GM18520 (cell line): Measurements from ENCODE around the gene PPP1R9B.

ENCODE experiments used
- ATAC-seq: cut with Tn5 transposase; IDR thresholded peaks from one replicate; pipeline ENCODE4 v1.9.1; 2021; ENCODE audit not compliant: unreplicated experiment

The PPP1R9B gene

DNA sequence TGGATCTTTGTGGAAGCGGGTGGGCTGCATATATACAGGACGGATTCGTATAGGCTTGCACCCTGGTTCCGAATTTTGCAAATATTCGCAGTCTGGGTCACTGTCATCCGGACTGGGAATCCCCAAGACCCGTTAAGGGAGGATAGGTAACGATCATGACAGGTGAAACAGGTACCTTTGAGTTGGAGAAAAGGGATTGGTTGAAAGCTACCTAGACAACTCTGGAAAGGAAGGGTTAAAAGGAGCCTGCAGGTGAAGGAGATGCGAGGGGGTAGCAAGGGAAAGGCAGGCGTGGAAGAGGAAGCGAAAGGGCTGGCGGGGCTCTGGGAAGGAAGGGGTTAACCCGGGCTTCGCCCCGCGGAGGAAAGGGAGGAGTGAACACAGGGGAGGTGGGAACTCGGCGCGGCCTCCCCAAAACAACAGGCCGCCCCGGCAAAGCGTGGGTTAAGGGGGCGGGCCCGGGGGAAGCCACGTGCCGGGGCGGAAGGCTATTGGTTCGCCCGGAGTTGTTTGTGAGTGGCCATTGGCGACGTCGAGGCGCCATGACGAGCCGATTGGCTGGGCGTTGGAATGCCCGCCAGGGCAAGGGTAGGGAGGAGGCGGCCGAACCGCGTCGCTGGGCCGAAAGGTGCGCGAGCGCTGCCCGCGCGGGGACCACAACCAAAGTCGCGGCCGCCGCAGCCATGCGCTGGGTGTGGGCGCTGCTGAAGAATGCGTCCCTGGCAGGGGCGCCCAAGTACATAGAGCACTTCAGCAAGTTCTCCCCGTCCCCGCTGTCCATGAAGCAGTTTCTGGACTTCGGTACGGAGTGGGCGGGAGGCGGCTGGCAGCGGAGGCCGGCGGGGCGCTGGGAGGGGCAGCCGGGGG lies 55.5 kb downstream of the PPP1R9B start, which contains the start of gene PDK2:
TSS of gene PDK2 (plus strand) at position 599 of the 867 bp plus-strand sequence. CDS start at position 684, 85 bp downstream.
- peak; percentile 93 for ATAC-seq

DNA sequence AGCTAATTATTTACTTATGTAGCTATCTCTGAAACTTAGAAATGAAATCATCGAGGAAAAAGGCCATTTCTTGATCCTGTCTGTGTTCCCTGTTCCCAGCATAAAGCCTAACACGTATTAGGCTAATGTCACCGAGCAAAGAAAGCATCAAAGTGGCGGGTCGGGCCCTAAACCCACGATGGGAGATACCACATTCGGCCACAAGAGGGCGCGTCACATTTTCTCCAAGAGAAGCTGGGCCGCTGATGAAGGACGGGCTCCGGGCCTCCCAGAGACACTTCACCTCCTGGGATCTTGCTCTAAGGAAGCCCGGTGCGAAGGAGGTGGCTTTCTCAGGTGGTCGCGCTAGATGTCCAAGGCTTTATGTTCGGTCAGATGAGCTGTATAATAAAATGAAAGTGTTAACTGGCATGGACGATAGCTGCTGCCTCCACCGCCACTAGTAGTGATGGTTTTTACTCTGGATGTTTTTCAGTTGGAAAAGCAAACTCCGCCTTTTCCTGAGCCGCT lies 56.2 kb downstream of the PPP1R9B start:
- peak; percentile 30 for ATAC-seq

DNA sequence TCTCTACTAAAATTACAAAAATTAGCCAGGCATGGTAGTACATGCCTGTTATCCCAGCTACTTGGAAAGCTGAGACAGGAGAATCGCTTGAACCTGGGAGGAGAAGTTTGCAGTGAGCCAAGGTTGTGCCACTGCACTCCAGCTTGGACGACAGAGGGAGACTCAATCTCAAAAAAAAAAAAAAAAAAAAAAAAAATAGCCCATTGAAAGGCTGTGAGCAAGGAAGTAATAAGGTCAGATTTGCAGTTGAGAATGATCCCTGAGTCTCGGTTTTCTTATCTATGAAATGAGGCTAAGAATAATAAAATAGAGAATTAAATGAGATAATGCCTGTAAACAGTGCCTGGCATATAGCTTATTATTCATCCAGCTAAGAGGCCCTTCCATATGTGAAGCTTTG lies 56.7 kb downstream of the PPP1R9B start:
- no peak for ATAC-seq

DNA sequence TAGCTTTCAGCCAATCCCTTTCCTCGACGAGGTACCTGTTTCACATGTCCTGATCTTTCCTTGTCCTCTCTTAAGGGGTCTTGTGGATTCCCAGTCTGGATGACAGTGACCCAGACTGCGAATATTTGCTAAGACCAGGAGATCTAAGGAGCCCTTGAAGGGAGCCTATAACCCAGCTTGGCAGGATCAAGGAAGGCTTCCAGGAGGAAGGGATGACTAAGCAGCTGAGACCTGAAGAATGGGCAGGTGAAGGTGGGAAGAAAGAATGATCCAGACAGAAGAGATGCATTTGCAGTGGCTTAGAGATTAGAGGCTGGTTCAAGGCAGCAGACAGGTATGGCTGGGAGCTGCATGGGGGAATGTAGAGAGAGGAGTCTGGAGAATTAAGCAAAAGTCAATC lies 57.2 kb downstream of the PPP1R9B start:
- ATAC-seq: no peak

DNA sequence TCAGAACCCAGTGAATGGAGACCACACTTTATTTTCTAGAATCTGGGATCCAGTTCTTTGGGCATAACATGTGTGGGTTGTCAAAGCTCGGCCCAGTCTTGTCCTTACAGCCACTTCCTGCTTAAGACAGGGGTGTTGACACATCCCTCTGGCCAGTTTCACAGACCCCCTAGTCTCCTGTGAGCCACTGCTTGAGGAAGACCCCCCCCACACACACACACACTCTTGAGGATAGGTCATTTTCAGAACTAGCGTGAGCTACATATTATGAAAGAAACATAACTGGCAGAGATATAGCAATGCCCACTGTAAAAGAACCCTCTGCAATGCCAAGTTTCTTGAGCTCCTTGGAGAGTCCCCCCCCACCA lies 58.6 kb downstream of the PPP1R9B start:
- no peak for ATAC-seq

DNA sequence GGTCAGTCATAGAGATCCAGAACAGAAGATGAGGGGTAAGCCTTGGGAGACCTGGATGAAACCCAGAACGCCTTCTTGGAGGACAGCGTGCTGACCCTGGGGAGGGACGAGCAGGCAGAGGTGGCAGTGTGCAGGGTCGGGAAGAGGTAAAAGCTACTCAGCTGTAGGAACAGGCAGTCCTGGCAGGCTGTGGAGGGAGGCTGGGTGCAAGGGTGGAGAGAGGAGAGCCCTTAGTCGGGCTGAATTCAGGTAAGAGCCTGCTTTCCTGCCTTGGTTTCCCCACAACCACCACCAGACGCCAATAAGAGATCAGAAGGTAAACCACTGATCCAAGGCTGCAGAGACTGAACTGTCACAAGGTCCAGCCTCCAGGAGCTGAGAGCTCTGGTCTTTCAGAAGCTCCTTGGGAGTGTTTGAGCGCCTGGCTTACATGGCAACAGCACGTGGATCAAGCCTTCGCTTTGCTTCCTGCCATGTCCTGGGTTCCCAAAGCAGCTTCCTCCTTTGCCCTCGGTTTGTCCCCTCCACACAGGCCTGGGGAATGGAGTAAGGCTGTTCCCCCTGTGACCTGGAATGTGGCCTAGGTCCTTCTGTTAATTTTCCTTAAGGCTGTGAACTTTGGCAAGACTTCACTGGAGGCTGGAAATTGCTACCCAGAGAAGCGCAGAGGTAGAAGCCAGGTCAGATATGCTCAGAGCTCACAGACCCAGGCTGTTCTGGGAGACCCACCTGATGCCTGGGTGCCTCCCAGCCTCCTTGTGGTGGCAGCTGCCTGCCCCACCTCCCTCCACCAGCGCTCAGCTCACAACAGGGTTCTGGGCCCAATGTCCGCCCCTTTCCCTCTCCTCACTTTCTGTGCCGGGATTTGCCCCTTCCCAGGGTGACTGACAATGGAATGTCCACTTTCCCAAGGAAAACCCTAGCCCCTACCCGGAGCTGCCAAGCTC lies 59.2 kb downstream of the PPP1R9B start:
- ATAC-seq: no peak

DNA sequence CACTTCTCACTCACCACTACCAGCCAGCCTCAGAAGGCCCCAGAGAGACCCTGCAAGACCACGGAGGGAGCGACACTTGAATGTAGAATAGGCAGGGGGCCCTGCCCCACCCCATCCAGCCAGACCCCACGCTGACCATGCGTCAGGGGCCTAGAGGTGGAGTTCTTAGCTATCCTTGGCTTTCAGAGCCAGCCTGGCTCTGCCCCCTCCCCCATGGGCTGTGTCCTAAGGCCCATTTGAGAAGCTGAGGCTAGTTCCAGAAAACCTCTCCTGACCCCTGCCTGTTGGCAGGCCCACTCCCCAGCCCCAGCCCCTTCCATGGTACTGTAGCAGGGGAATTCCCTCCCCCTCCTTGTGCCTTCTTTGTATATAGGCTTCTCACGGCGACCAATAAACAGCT lies 60.4 kb downstream of the PPP1R9B start:
- ATAC-seq: no peak

DNA sequence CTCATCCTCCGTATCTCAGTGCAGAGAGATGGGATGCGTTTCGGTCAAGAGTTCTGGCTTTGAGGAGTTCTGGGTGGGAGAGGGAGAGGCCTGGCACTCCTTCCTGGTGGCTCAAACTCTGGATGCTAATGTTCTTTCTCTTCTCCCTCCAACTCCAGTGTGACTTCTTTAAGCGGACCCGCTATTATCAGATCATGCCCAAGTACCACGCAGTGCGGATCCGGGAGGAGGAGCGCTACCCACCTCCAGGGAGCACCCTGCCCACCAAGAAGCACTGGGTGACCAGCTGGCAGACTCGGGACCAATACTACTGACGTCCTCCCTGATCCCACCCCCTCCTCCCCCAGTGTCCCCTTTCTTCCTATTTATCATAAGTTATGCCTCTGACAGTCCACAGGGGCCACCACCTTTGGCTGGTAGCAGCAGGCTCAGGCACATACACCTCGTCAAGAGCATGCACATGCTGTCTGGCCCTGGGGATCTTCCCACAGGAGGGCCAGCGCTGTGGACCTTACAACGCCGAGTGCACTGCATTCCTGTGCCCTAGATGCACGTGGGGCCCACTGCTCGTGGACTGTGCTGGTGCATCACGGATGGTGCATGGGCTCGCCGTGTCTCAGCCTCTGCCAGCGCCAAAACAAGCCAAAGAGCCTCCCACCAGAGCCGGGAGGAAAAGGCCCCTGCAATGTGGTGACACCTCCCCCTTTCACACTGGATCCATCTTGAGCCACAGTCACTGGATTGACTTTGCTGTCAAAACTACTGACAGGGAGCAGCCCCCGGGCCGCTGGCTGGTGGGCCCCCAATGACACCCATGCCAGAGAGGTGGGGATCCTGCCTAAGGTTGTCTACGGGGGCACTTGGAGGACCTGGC lies 61.3 kb downstream of the PPP1R9B start:
- ATAC-seq: no peak

DNA sequence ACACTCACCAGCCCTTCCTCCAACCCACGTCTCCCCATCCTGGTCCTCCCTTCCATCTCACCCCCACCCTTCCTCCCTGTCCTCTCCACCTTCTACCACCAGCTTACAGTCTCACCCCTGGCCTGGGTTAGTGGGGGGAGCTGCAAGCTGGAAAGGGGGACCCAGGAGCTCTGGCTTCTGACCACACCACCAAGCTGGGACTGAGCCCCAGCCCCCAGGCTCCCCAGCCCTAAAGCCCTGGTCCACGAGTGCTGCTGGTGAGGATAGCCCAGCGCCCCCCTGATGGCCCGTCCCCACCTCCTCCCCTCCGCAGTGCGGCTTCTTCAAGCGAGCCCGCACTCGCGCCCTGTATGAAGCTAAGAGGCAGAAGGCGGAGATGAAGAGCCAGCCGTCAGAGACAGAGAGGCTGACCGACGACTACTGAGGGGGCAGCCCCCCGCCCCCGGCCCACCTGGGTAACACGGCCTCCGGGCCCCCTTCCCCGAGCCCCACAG lies 62.5 kb downstream of the PPP1R9B start:
- ATAC-seq: no peak

DNA sequence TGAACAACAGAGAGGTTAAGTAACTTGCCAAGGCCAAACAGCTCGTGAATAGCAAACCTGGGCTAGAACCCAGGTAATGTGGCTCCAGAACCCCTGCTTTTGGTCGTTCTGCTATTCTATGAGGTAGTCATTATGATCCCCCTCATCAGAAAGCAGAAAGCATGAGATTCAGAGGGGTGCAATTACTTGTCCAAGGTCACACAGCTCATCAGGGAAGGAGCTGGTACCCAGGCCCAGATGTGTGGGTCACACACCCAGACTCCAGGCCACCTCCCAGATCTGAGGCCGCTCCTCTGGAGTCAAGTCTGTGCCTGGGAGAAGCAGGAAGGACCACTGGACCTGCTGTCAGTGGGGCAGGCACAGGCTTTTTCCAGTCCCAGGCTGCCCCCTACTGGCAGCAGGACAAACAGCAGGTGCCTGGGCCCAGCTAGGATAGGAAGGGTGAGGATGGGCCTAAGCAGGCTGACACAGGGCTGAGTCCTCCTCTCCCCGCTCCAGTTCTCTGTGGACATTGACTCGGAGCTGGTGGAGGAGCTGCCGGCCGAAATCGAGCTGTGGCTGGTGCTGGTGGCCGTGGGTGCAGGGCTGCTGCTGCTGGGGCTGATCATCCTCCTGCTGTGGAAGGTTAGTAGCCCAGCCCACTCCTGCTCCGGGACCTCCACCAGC lies 63.1 kb downstream of the PPP1R9B start:
- no peak for ATAC-seq
